Karpas-422 (cell line): ENCODE results near the gene PGC. TPM values are rescaled to one million over a fixed set of nuclear protein-coding genes. Genes with fewer than 3 reads are reported as not detected.

Experiments
- DNase-seq: peaks from one replicate; pipeline ENCODE4 v3.0.0-alpha.2; 2015
- H2AFZ ChIP-seq: fragments of 200-600 bp; sonication (generic); 2 replicates; pipeline ENCODE4 v1.6.1; 2014; ENCODE audit warnings: antibody characterized with exemption, low read length, mixed read lengths
- H3K27ac ChIP-seq: fragments of 200-600 bp; sonication (generic); 2 replicates; pipeline ENCODE4 v1.5.1; 2014; ENCODE audit warnings: mild to moderate bottlenecking, low read length, moderate library complexity
- H3K27me3 ChIP-seq: fragments of 200-600 bp; sonication (generic); 2 replicates; pipeline ENCODE4 v1.6.1; 2014; ENCODE audit warnings: low read length, mixed read lengths
- H3K36me3 ChIP-seq: fragments of 200-600 bp; sonication (generic); 2 replicates; pipeline ENCODE4 v1.6.1; 2014; ENCODE audit warnings: low read length, mixed read lengths; ENCODE audit not compliant: insufficient read depth
- H3K4me1 ChIP-seq: fragments of 200-600 bp; sonication (generic); 2 replicates; pipeline ENCODE4 v1.6.1; 2014; ENCODE audit warnings: mild to moderate bottlenecking, low read length, mixed read lengths
- H3K4me2 ChIP-seq: fragments of 200-600 bp; sonication (generic); 2 replicates; pipeline ENCODE4 v1.6.1; 2014; ENCODE audit warnings: low read length, low read depth, mild to moderate bottlenecking; ENCODE audit not compliant: poor library complexity, severe bottlenecking
- H3K4me3 ChIP-seq: fragments of 200-600 bp; sonication (generic); 2 replicates; pipeline ENCODE4 v1.5.1; 2014; ENCODE audit warnings: mild to moderate bottlenecking, antibody characterized with exemption, low read length, mixed read lengths
- H3K79me2 ChIP-seq: fragments of 200-600 bp; sonication (generic); 2 replicates; pipeline ENCODE4 v1.6.1; 2014; ENCODE audit warnings: mild to moderate bottlenecking, low read length, mixed read lengths
- H3K9ac ChIP-seq: fragments of 200-600 bp; sonication (generic); 2 replicates; pipeline ENCODE4 v1.6.0; 2014; ENCODE audit warnings: low read length
- H3K9me2 ChIP-seq: fragments of 200-600 bp; sonication (generic), shearing (Covaris generic); replicated peaks from 2 replicates; pipeline ENCODE4 v1.6.0; 2014; ENCODE audit warnings: mild to moderate bottlenecking, low read length, moderate library complexity; ENCODE audit not compliant: insufficient read depth
- H3K9me3 ChIP-seq: fragments of 300-700, 200-600 bp; sonication (generic); 2 replicates; pipeline ENCODE4 v1.6.1; 2014; ENCODE audit warnings: low read length, mixed read lengths
- H4K20me1 ChIP-seq: fragments of 200-600 bp; sonication (generic); 2 replicates; pipeline ENCODE4 v1.6.1; 2014; ENCODE audit warnings: mild to moderate bottlenecking, antibody characterized with exemption, low read length, low read depth; ENCODE audit not compliant: insufficient read depth
- total RNA-seq: library from RNA; depleted of rRNA; stranded (reverse); fragments of >200 nt; shearing (Covaris generic); gene quantifications from 2 replicates; pipeline ENCODE4 v1.2.3, GENCODE V29; 2014; ENCODE audit warnings: low replicate concordance

Gene PGC
- total RNA-seq, 1 experiment from 2014 or later, result not detected

GRCh38 chr6:41786451-41787218 is 39.4 kb upstream of the PGC start:
- peaks cover 5% of the 10 kb centered on the region; the same call in 1 of the 2 replicates for H4K20me1 ChIP-seq
- peak overlapping the region; percentile 89 for H3K9ac ChIP-seq
- peak overlapping the region; percentile 69; the same call in 1 of the 2 replicates for H2AFZ ChIP-seq
- H3K36me3 ChIP-seq, result peaks cover 22% of the 10 kb centered on the region; the same call in 1 of the 2 replicates
- DNase-seq, result peak; percentile 95
- peaks cover 33% of the 10 kb centered on the region for H3K4me1 ChIP-seq
- H3K27me3 ChIP-seq, result no peaks in the 10 kb centered on the region
- H3K4me2 ChIP-seq, result peak overlapping the region; percentile 68
- H3K27ac ChIP-seq, result peak overlapping the region; percentile 80
- peak overlapping the region; percentile 81 for H3K4me3 ChIP-seq
- H3K9me3 ChIP-seq, result no peaks in the 10 kb centered on the region
- peaks cover 23% of the 10 kb centered on the region for H3K79me2 ChIP-seq
- no peaks in the 10 kb centered on the region for H3K9me2 ChIP-seq

- peaks cover 5% of the 10 kb centered on the region; the same call in 1 of the 2 replicates for H4K20me1 ChIP-seq
- peaks cover 23% of the 10 kb centered on the region for H3K79me2 ChIP-seq
- H3K27ac ChIP-seq, result no peak overlapping the region
- DNase-seq, result no peak
- H3K4me2 ChIP-seq, result peak overlapping the region; percentile 68
- H3K9ac ChIP-seq, result peak overlapping the region; percentile 89
- peaks cover 41% of the 10 kb centered on the region for H3K4me1 ChIP-seq
- no peaks in the 10 kb centered on the region for H3K27me3 ChIP-seq
- no peaks in the 10 kb centered on the region for H3K9me2 ChIP-seq
- no peaks in the 10 kb centered on the region for H3K9me3 ChIP-seq
- peak overlapping the region; percentile 81 for H3K4me3 ChIP-seq
- 0 out of 2 replicates have a peak overlapping the region, but pooled peaks have one; percentile 16 for H2AFZ ChIP-seq
- peaks cover 21% of the 10 kb centered on the region; the same call in 1 of the 2 replicates for H3K36me3 ChIP-seq
Observed at GRCh38 chr6:41785689-41786450, 38.7 kb upstream of the PGC start.

DNA sequence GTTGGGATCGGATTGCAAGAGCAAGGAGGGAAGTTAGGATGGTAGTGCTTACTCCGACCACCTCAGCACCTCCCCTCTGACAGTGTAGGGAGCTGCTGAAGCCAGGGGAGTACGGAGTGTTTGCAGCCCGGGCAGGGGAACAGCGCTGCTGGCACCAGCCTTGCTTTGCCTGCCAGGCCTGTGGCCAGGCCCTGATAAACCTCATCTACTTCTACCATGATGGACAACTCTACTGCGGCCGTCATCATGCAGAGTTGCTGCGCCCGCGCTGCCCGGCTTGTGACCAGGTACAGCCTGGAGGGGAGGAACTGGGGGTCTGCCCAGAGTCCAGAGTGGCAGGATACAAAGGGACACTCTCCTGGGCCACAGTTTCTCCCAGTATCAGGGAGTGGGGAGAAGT is 38.1 kb upstream of the PGC start:
- peaks cover 43% of the 10 kb centered on the region for H3K4me1 ChIP-seq
- H4K20me1 ChIP-seq, result peaks cover 5% of the 10 kb centered on the region; the same call in 1 of the 2 replicates
- no peaks in the 10 kb centered on the region for H3K27me3 ChIP-seq
- DNase-seq, result no peak
- H3K9me3 ChIP-seq, result no peaks in the 10 kb centered on the region
- H2AFZ ChIP-seq, result no peak overlapping the region
- no peak overlapping the region for H3K4me3 ChIP-seq
- peak overlapping the region; percentile 68 for H3K4me2 ChIP-seq
- no peaks in the 10 kb centered on the region for H3K9me2 ChIP-seq
- no peak overlapping the region for H3K9ac ChIP-seq
- peaks cover 23% of the 10 kb centered on the region for H3K79me2 ChIP-seq
- peaks cover 15% of the 10 kb centered on the region; the same call in 1 of the 2 replicates for H3K36me3 ChIP-seq
- no peak overlapping the region for H3K27ac ChIP-seq

DNA sequence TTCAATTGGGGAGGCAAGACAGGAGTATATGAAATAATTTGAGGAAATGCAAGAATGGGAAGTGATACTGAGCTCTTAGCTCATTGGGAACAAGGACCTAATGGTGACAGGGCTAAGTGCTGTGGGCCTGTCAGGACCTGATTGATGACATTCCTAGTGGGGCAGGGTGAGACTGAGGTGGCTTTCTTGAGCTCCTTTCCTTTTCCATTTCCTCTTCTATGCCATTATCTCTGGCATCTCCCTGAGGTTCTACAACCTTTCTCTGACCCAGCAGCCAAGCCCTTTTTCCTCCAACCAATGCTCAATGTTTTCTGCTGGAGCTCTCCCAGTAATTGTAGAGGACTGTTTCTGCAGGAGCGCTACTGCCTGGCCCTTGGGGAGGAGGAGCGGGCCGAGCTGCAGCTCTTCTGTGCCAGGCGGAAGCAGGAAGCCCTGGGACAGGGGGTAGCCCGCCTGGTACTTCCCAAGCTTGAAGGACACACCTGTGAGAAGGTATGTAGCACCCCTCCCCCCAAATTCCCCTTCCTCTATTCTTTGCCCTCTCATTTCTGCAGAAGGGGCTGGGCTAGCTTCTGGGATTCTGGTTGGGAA is 37.5 kb upstream of the PGC start:
- peak; percentile 54 for DNase-seq
- Histone ChIP-seq H3K4me2 (no peak overlapping the region), H3K9me3 (no peaks in the 10 kb centered on the region), H3K9me2 (no peaks in the 10 kb centered on the region), H4K20me1 (peaks cover 5% of the 10 kb centered on the region; the same call in 1 of the 2 replicates), H3K9ac (no peak overlapping the region), H3K27ac (no peak overlapping the region), H3K27me3 (no peaks in the 10 kb centered on the region), H3K4me1 (peaks cover 43% of the 10 kb centered on the region), H3K36me3 (peaks cover 9% of the 10 kb centered on the region; the same call in 1 of the 2 replicates), H2AFZ (no peak overlapping the region), H3K4me3 (no peak overlapping the region), H3K79me2 (peaks cover 19% of the 10 kb centered on the region)

DNA sequence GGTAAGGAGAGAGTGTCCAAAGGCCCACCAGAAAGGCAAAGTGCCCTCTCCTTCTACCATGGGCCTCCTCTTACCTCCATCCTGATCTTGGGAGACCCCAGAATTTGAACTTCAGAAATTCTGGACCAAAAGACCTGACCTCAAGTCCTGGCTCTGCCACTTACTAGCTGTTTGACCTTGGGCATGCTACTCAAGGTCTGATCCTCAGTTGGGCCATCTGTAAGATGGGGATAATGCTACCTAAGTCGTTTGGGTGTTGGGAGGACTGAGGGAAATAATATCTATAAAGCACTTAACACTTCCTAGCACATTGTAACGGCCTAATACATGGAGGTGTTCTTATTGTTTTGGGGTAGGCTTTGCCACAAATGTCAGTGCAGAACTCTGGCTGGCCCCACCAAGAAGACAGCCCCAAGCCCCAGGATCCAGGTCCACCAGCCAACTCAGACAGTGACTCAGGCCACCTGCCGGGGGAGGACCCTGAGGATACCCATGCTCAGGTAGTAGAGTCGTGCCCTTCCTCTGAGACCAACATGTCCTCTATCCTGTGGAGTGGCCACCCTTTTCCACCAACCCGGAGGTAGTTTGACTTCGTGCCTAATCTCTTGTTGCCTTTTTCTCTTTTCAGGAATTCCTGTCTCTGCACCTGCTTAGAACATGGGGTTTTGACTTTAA is 36.0 kb upstream of the PGC start:
- no peak overlapping the region for H2AFZ ChIP-seq
- no peak for DNase-seq
- no peaks in the 10 kb centered on the region for H3K9me2 ChIP-seq
- no peak overlapping the region for H3K4me3 ChIP-seq
- no peaks in the 10 kb centered on the region for H3K9me3 ChIP-seq
- no peaks in the 10 kb centered on the region for H3K27me3 ChIP-seq
- H3K79me2 ChIP-seq, result peaks cover 16% of the 10 kb centered on the region
- no peak overlapping the region for H3K27ac ChIP-seq
- no peak overlapping the region for H3K9ac ChIP-seq
- peaks cover 41% of the 10 kb centered on the region for H3K4me1 ChIP-seq
- H4K20me1 ChIP-seq, result peaks cover 5% of the 10 kb centered on the region; the same call in 1 of the 2 replicates
- no peak overlapping the region for H3K4me2 ChIP-seq
- H3K36me3 ChIP-seq, result no peaks in the 10 kb centered on the region

DNA sequence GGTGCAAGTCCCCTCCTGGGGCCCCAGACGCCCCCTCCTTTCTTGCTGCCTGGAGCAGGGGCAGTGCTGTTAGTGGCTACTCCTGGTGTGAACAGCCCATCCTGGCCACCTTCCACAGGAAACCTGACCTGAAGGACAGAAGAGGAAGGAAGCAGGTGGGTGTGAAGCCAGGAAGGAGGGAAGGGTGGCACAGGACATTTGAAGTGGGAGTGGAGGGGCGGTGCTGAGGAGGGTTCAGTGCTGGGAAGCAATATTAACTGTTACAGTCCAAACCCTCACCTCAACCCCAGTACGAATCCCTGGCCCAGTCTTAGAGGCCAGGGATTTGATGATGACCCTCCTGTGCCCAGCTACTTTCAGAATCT is 34.2 kb upstream of the PGC start:
- no peaks in the 10 kb centered on the region for H3K27me3 ChIP-seq
- no peak overlapping the region for H3K27ac ChIP-seq
- H2AFZ ChIP-seq, result no peak overlapping the region
- peaks cover 46% of the 10 kb centered on the region for H3K4me1 ChIP-seq
- H3K9ac ChIP-seq, result peak overlapping the region; percentile 79
- H3K36me3 ChIP-seq, result no peaks in the 10 kb centered on the region
- peak overlapping the region; percentile 94 for H3K4me2 ChIP-seq
- no peak for DNase-seq
- peaks cover 10% of the 10 kb centered on the region for H3K79me2 ChIP-seq
- peaks cover 5% of the 10 kb centered on the region; the same call in 1 of the 2 replicates for H4K20me1 ChIP-seq
- no peaks in the 10 kb centered on the region for H3K9me3 ChIP-seq
- H3K4me3 ChIP-seq, result peak overlapping the region; percentile 78; the same call in 1 of the 2 replicates
- no peaks in the 10 kb centered on the region for H3K9me2 ChIP-seq

DNA sequence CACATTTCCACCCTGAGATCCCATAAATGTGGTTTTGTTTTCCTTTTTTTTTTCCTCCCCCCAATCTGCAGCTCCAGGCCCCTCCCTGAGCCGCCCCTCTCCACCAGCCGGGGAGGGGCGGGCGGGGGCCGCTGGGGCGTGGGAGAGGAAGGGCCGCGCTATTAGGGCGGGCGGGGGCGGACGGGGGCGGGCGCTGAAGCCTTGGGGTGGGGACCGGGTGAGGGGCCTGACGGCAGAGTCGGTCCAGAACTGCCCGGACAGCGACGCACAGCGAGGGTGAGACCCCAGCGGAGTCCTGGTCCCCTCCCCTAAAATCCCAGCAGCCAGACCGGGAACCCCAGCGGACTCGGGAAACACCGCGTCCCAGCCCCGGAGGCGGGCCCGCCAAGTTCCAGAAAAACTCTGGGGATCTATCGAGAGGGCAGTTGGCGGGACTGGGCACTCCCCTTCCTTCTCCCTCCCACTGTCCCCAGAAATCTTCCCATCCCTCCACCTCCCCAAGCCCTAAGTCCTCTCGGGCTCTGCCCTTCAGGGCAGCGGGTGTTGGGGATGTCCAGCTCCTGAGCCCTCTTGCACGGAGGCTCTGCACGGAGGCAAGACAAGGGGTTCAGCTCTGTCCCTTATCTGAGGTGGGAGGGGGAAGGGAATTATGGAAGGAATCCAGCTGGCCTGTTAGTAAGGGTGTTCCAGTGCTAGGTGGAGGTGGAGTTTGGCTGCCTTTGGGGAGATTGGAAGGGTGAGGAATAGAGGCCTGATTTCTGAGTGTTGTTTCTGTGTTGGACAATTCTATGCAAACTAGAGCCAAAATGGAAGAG is 33.6 kb upstream of the PGC start, which contains the start of gene PRICKLE4:
Gene PRICKLE4, plus strand, starts transcription at position 232 of the 815 bp plus-strand sequence. CDS start 2,692 bp downstream, outside the sequence.
- Histone ChIP-seq H3K9ac (peak within 1 kb of the TSS; percentile 94), H3K9me3 (no peaks in the 10 kb centered on the region), H3K9me2 (no peaks in the 10 kb centered on the region), H3K27ac (no peak within 1 kb of the TSS), H3K79me2 (peaks cover 10% of the 10 kb centered on the region), H3K27me3 (no peaks in the 10 kb centered on the region), H3K4me1 (peaks cover 41% of the 10 kb centered on the region), H3K4me3 (peak within 1 kb of the TSS; percentile 93), H3K36me3 (no peaks in the 10 kb centered on the region), H3K4me2 (peak within 1 kb of the TSS; percentile 96), H2AFZ (peak within 1 kb of the TSS; percentile 83), H4K20me1 (peaks cover 5% of the 10 kb centered on the region; the same call in 1 of the 2 replicates)
- no peak for DNase-seq
